Measurements from ENCODE around the gene CSNK2A2.

DNA sequence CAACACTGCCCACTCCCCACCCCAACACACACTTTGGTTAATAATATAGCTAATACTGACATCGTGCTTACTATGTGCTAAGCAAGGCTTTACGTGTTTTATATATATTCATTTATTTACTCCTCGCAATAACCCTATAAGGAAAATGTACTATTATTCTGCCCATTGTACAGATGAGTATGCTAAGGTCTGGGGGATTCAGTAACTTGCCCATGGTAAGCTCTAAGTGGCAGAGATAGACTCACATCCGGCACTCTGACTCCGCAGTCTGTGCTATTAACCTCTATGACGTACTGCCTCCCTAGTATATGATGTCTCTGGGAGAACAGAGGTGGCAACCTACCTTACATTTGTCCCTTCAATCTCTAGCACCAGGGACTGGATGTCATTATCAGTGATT, 81.4 kb downstream of the CSNK2A2 start:
- TF ChIP-seq, protein P1, sequence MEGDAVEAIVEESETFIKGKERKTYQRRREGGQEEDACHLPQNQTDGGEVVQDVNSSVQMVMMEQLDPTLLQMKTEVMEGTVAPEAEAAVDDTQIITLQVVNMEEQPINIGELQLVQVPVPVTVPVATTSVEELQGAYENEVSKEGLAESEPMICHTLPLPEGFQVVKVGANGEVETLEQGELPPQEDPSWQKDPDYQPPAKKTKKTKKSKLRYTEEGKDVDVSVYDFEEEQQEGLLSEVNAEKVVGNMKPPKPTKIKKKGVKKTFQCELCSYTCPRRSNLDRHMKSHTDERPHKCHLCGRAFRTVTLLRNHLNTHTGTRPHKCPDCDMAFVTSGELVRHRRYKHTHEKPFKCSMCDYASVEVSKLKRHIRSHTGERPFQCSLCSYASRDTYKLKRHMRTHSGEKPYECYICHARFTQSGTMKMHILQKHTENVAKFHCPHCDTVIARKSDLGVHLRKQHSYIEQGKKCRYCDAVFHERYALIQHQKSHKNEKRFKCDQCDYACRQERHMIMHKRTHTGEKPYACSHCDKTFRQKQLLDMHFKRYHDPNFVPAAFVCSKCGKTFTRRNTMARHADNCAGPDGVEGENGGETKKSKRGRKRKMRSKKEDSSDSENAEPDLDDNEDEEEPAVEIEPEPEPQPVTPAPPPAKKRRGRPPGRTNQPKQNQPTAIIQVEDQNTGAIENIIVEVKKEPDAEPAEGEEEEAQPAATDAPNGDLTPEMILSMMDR (IDR thresholded peaks at IDR 0.05; ENCODE audit: poor library complexity) = no peak
- TF ChIP-seq EZH2 (IDR thresholded peaks at IDR 0.05; ENCODE audit: borderline replicate concordance) = no peak
